ENCODE results near the gene IQGAP1.

DNA sequence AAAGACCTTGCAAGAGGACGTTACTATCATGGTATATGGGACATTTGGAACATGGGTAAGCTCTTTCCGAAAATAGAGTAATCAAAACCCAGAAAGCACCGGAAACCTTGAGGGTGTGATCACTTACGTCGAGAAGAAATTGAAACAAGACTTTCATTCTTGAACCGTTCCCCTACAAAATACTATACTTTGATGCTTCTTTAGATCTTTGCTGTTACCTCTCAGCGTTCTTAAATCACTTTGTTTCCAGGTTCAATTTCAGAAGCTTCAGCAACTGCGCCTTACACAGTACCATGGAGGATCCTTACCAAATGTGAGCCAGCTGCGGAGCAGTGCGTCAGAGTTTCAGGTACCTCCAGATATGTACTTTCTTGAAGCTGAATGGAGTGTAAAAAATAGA is 151.7 kb downstream of the IQGAP1 start:
- TF ChIP-seq, protein P1, sequence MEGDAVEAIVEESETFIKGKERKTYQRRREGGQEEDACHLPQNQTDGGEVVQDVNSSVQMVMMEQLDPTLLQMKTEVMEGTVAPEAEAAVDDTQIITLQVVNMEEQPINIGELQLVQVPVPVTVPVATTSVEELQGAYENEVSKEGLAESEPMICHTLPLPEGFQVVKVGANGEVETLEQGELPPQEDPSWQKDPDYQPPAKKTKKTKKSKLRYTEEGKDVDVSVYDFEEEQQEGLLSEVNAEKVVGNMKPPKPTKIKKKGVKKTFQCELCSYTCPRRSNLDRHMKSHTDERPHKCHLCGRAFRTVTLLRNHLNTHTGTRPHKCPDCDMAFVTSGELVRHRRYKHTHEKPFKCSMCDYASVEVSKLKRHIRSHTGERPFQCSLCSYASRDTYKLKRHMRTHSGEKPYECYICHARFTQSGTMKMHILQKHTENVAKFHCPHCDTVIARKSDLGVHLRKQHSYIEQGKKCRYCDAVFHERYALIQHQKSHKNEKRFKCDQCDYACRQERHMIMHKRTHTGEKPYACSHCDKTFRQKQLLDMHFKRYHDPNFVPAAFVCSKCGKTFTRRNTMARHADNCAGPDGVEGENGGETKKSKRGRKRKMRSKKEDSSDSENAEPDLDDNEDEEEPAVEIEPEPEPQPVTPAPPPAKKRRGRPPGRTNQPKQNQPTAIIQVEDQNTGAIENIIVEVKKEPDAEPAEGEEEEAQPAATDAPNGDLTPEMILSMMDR (IDR thresholded peaks at IDR 0.05): no peak
- no peak for TF ChIP-seq EP300 (IDR thresholded peaks at IDR 0.05)
